ENCODE data around the gene RING1. TPM values are rescaled to one million over a fixed set of nuclear protein-coding genes. Genes with fewer than 3 reads are reported as not detected.

Gene RING1
- total and polyA plus RNA-seq, 8 donors: 37.4 to 70.6 (median 55.4) TPM

- Histone ChIP-seq H3K9me3 (no peaks in the 10 kb centered on the region), H3K36me3 (no peaks in the 10 kb centered on the region), H3K4me1 (no peaks in the 10 kb centered on the region), H3K27ac (no peak overlapping the region), H3K27me3 (no peaks in the 10 kb centered on the region), H3K4me3 (no peak overlapping the region)
- DNase-seq (no peak), ATAC-seq (no peak)
- intact Hi-C loops (cut with DNase I): no loop called here
- TF ChIP-seq, protein P1, sequence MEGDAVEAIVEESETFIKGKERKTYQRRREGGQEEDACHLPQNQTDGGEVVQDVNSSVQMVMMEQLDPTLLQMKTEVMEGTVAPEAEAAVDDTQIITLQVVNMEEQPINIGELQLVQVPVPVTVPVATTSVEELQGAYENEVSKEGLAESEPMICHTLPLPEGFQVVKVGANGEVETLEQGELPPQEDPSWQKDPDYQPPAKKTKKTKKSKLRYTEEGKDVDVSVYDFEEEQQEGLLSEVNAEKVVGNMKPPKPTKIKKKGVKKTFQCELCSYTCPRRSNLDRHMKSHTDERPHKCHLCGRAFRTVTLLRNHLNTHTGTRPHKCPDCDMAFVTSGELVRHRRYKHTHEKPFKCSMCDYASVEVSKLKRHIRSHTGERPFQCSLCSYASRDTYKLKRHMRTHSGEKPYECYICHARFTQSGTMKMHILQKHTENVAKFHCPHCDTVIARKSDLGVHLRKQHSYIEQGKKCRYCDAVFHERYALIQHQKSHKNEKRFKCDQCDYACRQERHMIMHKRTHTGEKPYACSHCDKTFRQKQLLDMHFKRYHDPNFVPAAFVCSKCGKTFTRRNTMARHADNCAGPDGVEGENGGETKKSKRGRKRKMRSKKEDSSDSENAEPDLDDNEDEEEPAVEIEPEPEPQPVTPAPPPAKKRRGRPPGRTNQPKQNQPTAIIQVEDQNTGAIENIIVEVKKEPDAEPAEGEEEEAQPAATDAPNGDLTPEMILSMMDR (IDR thresholded peaks at IDR 0.05): no peak
These were observed 36.2 kb upstream of the RING1 start for GRCh38 chr6:33171880-33172687.

- no peaks in the 10 kb centered on the region for H3K36me3 ChIP-seq
- ATAC-seq (peak; percentile 64), DNase-seq (peak in 1 of 4 donors; percentile 26)
- H3K9me3 ChIP-seq: no peaks in the 10 kb centered on the region
- no peaks in the 10 kb centered on the region for H3K27me3 ChIP-seq
- H3K4me1 ChIP-seq: no peaks in the 10 kb centered on the region
- H3K27ac ChIP-seq: no peak overlapping the region
- no peak overlapping the region for H3K4me3 ChIP-seq
- TF ChIP-seq, protein P1 (IDR thresholded peaks at IDR 0.05): peak; percentile 39 to 49
- intact Hi-C loops (cut with DNase I): no loop called here
These were observed 35.4 kb upstream of the RING1 start for GRCh38 chr6:33172688-33173534.

DNA sequence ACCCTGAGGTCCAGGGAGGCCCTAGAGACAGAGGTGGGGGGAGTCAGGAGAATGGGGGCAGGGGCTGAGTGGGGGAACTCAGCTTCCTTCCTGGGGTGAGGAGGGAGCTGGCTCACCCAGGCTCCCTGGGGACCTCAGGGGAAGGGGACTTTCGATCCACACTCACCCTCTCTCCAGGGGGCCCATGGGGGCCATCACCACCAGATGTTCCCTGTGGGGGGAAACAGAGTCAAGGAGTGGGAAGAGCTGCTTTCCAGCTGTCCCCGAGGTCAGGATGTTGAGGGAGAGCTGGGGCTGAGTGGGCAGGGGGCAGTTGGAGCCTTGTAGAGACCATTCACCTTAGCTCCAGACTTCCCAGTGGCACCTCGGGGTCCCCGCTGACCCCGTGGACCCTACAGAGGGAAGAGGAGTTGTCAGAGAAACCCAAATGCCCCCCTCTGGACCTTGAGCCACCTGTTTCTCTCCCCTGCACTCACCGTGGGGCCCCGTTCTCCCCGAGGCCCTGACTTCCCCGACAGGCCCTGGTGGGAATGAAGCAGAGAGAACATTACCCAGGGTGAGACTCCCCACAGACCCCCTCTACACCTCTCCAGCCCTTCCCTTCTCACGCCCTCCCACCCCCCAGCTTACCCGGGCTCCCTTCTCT lies 34.6 kb upstream of the RING1 start:
- H3K9me3 ChIP-seq: no peaks in the 10 kb centered on the region
- TF ChIP-seq, protein P1 (IDR thresholded peaks at IDR 0.05): no peak
- no peaks in the 10 kb centered on the region for H3K36me3 ChIP-seq
- DNase-seq (no peak), ATAC-seq (no peak)
- H3K27ac ChIP-seq: no peak overlapping the region
- intact Hi-C loops (cut with DNase I): no loop called here
- H3K4me3 ChIP-seq: no peak overlapping the region
- H3K4me1 ChIP-seq: no peaks in the 10 kb centered on the region
- no peaks in the 10 kb centered on the region for H3K27me3 ChIP-seq

- Histone ChIP-seq H3K4me1 (no peaks in the 10 kb centered on the region), H3K27me3 (no peaks in the 10 kb centered on the region), H3K27ac (no peak overlapping the region), H3K9me3 (no peaks in the 10 kb centered on the region), H3K4me3 (no peak overlapping the region), H3K36me3 (no peaks in the 10 kb centered on the region)
- TF ChIP-seq, protein P1 (IDR thresholded peaks at IDR 0.05): no peak
- ATAC-seq (no peak), DNase-seq (no peak)
- intact Hi-C loops (cut with DNase I): no loop called here
These were observed 33.5 kb upstream of the RING1 start for GRCh38 chr6:33174784-33175183.

Data from left lung (tissue), 10 donors.